Ascending aorta (tissue), 2 donors: ENCODE data around the gene ATP6V1B1. TPM values are rescaled to one million over a fixed set of nuclear protein-coding genes. Genes with fewer than 3 reads are reported as not detected.

Experiments used
- DNase-seq, 2 donors: peaks; one replicate each; pipeline ENCODE4 v3.0.0-alpha.2; 2019; ENCODE audit warnings: low spot score in 2 of 2
- H3K27ac ChIP-seq, 2 donors: fragments of 200-600 bp; sonication (generic); one replicate each; pipeline ENCODE4 v1.5.1; 2016 to 2017; ENCODE audit warnings: mild to moderate bottlenecking in 1 of 2
- H3K27me3 ChIP-seq: fragments of 200-600 bp; sonication (generic); one replicate; pipeline ENCODE4 v1.5.1; 2017
- H3K36me3 ChIP-seq, 2 donors: fragments of 200-600 bp; sonication (generic); one replicate each; pipeline ENCODE4 v1.5.1; 2016
- H3K4me1 ChIP-seq, 2 donors: fragments of 200-600 bp; sonication (generic); one replicate each; pipeline ENCODE4 v1.5.1; 2016 to 2017; ENCODE audit warnings: mild to moderate bottlenecking in 1 of 2
- H3K4me3 ChIP-seq, 2 donors: fragments of 200-600 bp; sonication (generic); one replicate each; pipeline ENCODE4 v1.5.1; 2016 to 2017; ENCODE audit warnings: mild to moderate bottlenecking in 1 of 2
- H3K9me3 ChIP-seq, 2 donors: fragments of 200-600 bp; sonication (generic); one replicate each; pipeline ENCODE4 v1.5.1; 2016
- intact Hi-C: fragments of 100-400 bp; cut with DNase I; formaldehyde crosslinking; loops from one replicate; pipeline ENCODE4 v1.15.1; 2023
- total RNA-seq: library from RNA; depleted of rRNA; stranded (reverse); fragments of >200 nt; gene quantifications from one replicate; pipeline ENCODE4 v1.1.0, GENCODE V29; 2016
- TF ChIP-seq, protein P1 (sequence below), 3 experiments: fragments of 200-600 bp in 2 of 3; fragments of 450-650 bp in 1 of 3; sonication (generic) in 2 of 3; IDR thresholded peaks; one replicate each; pipeline ENCODE4 v1.5.1; 2016 to 2019; ENCODE audit warnings: antibody characterized with exemption in 3 of 3, mild to moderate bottlenecking in 1 of 3, moderate library complexity in 1 of 3

The ATP6V1B1 gene
- total RNA-seq, 1 donor from 2014 or later: not detected

GRCh38 chr2:70947556-70948184 is 12.0 kb downstream of the ATP6V1B1 start:
- no peaks in the 10 kb centered on the region for H3K36me3 ChIP-seq
- no peaks in the 10 kb centered on the region for H3K27me3 ChIP-seq
- TF ChIP-seq, protein P1, sequence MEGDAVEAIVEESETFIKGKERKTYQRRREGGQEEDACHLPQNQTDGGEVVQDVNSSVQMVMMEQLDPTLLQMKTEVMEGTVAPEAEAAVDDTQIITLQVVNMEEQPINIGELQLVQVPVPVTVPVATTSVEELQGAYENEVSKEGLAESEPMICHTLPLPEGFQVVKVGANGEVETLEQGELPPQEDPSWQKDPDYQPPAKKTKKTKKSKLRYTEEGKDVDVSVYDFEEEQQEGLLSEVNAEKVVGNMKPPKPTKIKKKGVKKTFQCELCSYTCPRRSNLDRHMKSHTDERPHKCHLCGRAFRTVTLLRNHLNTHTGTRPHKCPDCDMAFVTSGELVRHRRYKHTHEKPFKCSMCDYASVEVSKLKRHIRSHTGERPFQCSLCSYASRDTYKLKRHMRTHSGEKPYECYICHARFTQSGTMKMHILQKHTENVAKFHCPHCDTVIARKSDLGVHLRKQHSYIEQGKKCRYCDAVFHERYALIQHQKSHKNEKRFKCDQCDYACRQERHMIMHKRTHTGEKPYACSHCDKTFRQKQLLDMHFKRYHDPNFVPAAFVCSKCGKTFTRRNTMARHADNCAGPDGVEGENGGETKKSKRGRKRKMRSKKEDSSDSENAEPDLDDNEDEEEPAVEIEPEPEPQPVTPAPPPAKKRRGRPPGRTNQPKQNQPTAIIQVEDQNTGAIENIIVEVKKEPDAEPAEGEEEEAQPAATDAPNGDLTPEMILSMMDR (IDR thresholded peaks at IDR 0.05): no peak
- H3K27ac ChIP-seq: no peak overlapping the region
- no peaks in the 10 kb centered on the region for H3K9me3 ChIP-seq
- H3K4me1 ChIP-seq: no peaks in the 10 kb centered on the region
- peak overlapping the region in 1 of 2 donors; percentile 63 for H3K4me3 ChIP-seq
- DNase-seq: peak in 1 of 2 donors; percentile 54
- intact Hi-C loops: loop anchor here (1.0 to 2.0 kb wide), 2 partner anchors 76 to 85 kb away; no protein-coding TSS in a partner anchor

DNA sequence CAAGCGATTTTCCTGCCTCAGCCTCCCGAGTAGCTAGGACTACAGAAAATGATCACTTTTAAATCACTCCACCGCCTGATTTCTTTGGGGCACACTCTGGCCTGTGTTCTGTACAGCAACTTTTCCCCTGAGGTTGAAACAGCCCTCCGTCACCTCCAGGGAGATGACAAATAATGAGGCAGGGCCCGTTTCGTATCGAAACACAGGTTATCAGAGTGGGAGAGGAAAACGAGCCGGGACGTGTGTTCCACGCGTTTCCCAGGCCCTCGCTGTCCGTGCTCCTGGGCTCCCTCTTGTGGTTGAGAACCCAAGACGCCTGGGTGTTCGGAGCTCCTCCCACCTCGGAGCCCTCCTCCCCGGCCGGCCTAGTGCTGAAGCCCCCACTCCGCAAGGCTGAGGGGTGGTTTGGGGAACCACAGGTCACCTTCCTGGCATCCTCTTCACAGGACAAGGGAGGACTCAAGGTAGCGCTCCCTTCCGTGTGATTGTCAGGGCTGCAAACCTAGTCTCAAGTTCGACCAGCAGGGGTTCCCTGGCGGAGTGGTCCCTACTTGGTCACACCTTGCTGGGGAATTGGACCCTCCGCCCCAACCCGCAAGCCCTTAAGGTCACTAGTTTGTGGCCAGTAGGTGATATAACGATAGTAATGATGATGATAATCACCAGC is 12.8 kb downstream of the ATP6V1B1 start:
- peak overlapping the region; percentile 46 to 63 for H3K4me3 ChIP-seq
- H3K4me1 ChIP-seq: no peaks in the 10 kb centered on the region
- peak in 1 of 2 donors; percentile 88 for DNase-seq
- no peaks in the 10 kb centered on the region for H3K27me3 ChIP-seq
- intact Hi-C loops: loop anchor here (1.0 to 2.0 kb wide), 2 partner anchors 77 to 86 kb away; no protein-coding TSS in a partner anchor
- no peaks in the 10 kb centered on the region for H3K36me3 ChIP-seq
- H3K9me3 ChIP-seq: no peaks in the 10 kb centered on the region
- TF ChIP-seq, protein P1 (IDR thresholded peaks at IDR 0.05): peak; percentile 72 to 94 (median 85)
- H3K27ac ChIP-seq: no peak overlapping the region

- H3K27me3 ChIP-seq: no peaks in the 10 kb centered on the region
- no peaks in the 10 kb centered on the region for H3K9me3 ChIP-seq
- H3K4me1 ChIP-seq: no peaks in the 10 kb centered on the region
- no peak for DNase-seq
- intact Hi-C loops: loop anchor here (2.0 kb wide), 1 partner anchor 86 kb away; no protein-coding TSS in a partner anchor
- no peak overlapping the region for H3K4me3 ChIP-seq
- H3K27ac ChIP-seq: no peak overlapping the region
- TF ChIP-seq, protein P1 (IDR thresholded peaks at IDR 0.05): no peak
- no peaks in the 10 kb centered on the region for H3K36me3 ChIP-seq
Measured at GRCh38 chr2:70949086-70949485, 13.4 kb downstream of the ATP6V1B1 start.

DNA sequence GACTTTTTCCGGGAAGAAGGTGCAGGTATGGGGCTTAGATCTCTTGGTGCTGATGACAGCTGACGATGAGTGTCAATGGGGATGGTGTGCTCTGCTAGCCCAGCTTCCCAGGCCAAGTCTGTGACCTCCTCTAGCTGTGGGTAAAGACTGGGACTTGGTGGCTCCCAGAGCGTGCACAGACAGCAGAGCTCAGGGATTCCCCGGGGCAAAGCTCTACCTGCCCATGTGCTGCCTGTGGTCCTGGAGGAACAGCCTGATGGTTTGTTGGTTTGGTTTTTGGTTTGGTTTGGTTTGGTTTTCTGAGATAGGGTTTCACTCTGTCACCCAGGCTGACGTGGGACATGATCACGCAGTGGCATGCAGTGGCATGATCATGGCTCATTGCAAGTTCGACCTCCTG is 19.2 kb downstream of the ATP6V1B1 start:
- peak in 1 of 2 donors; percentile 31 for DNase-seq
- intact Hi-C loops: no loop called here
- TF ChIP-seq, protein P1 (IDR thresholded peaks at IDR 0.05): no peak
- Histone ChIP-seq H3K4me3 (no peak overlapping the region), H3K27me3 (no peaks in the 10 kb centered on the region), H3K36me3 (no peaks in the 10 kb centered on the region), H3K9me3 (no peaks in the 10 kb centered on the region), H3K27ac (no peak overlapping the region), H3K4me1 (no peaks in the 10 kb centered on the region)

DNA sequence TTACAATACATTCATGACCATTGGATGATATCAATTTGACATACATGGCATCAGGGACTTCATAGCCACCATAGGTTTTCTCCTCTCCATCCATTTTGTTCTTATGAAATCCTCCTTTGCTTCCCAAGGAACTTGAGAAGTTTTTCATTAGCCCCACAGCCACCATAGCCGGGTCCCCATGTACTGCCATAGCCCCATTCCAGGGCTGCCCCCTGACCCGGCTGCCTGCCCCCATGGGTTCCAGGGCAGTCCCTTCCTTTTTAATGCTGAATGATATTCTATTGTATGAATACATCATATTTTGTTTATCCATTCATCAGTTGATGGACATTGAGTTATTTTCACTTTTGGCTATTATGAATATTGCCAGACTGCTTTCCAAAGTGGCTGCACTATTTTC is 20.4 kb downstream of the ATP6V1B1 start:
- Histone ChIP-seq H3K27ac (no peak overlapping the region), H3K4me3 (no peak overlapping the region), H3K9me3 (no peaks in the 10 kb centered on the region), H3K36me3 (no peaks in the 10 kb centered on the region), H3K4me1 (no peaks in the 10 kb centered on the region), H3K27me3 (no peaks in the 10 kb centered on the region)
- TF ChIP-seq, protein P1 (IDR thresholded peaks at IDR 0.05): no peak
- no peak for DNase-seq
- intact Hi-C loops: no loop called here
